ENCODE results near the gene DNASE2.
"Not testable (repeated sequence)": the region's sequence is repeated elsewhere in the genome, so short reads cannot be mapped to it uniquely, and the experiment has no call there.

Gene DNASE2

GRCh38 chr19:12859546-12859945 is 21.7 kb downstream of the DNASE2 start:
- no peak for DNase-seq

GRCh38 chr19:12858041-12858928 is 23.0 kb downstream of the DNASE2 start:
- no peak for DNase-seq

- DNase-seq = no peak
These were observed 24.6 kb downstream of the DNASE2 start for GRCh38 chr19:12856653-12857052.

- peak; percentile 65 for DNase-seq
These were observed 33.8 kb downstream of the DNASE2 start for GRCh38 chr19:12847159-12848139.

GRCh38 chr19:12846613-12847012 is 34.6 kb downstream of the DNASE2 start:
- not testable (repeated sequence) for DNase-seq

- DNase-seq = no peak
These were observed 37.1 kb downstream of the DNASE2 start for GRCh38 chr19:12843999-12844732.

- DNase-seq = no peak
These were observed 37.9 kb downstream of the DNASE2 start for GRCh38 chr19:12843328-12843727.

GRCh38 chr19:12842511-12842910 is 38.7 kb downstream of the DNASE2 start:
- DNase-seq = no peak

- DNase-seq = peak; percentile 98
These were observed 40.2 kb downstream of the DNASE2 start for GRCh38 chr19:12841094-12841493.

- DNase-seq = peak; percentile 82
These were observed 40.9 kb downstream of the DNASE2 start for GRCh38 chr19:12840091-12841079.

GRCh38 chr19:12838886-12839756 is 42.1 kb downstream of the DNASE2 start:
- no peak for DNase-seq

- DNase-seq = peak; percentile 65
These were observed 42.9 kb downstream of the DNASE2 start, which contains the start of gene MAST1 for GRCh38 chr19:12838182-12838885. Gene MAST1 (plus strand): TSS chr19:12838515. CDS start chr19:12838573, 58 bp downstream.

- DNase-seq = no peak
These were observed 44.0 kb downstream of the DNASE2 start for GRCh38 chr19:12837225-12837624.

- no peak for DNase-seq
These were observed 44.8 kb downstream of the DNASE2 start for GRCh38 chr19:12836529-12836863.

- DNase-seq = no peak
These were observed 46.1 kb downstream of the DNASE2 start for GRCh38 chr19:12834976-12835757.

GRCh38 chr19:12834566-12834943 is 46.7 kb downstream of the DNASE2 start, which contains the start of gene RTBDN:
Gene RTBDN (minus strand): TSS chr19:12834579. CDS start chr19:12829979, 4,600 bp downstream.
- no peak for DNase-seq

- DNase-seq = peak; percentile 78
These were observed 47.3 kb downstream of the DNASE2 start for GRCh38 chr19:12833738-12834565.

- DNase-seq = no peak
These were observed 47.9 kb downstream of the DNASE2 start for GRCh38 chr19:12833418-12833737.
